GM21717 (cell line): ENCODE measurements around the gene NR2F1-AS1.

ENCODE experiments used
- ATAC-seq: cut with Tn5 transposase; IDR thresholded peaks from one replicate; pipeline ENCODE4 v1.9.1; 2021; ENCODE audit warnings: mild to moderate bottlenecking, moderate library complexity; ENCODE audit not compliant: unreplicated experiment

Gene NR2F1-AS1

GRCh38 chr5:93580927-93581445 lies at the start of gene NR2F1-AS1:
Gene NR2F1-AS1 (minus strand): TSS chr5:93581219.
- ATAC-seq = peak; percentile 37

GRCh38 chr5:93626801-93627200 lies 45.8 kb upstream of the NR2F1-AS1 start:
- no peak for ATAC-seq

GRCh38 chr5:93623153-93623552 lies 42.1 kb upstream of the NR2F1-AS1 start:
- no peak for ATAC-seq

- no peak for ATAC-seq
Observed at GRCh38 chr5:93622240-93622885, 41.3 kb upstream of the NR2F1-AS1 start.

GRCh38 chr5:93621327-93621798 lies 40.3 kb upstream of the NR2F1-AS1 start:
- no peak for ATAC-seq

- peak; percentile 99 for ATAC-seq
Observed at GRCh38 chr5:93620487-93621326, 39.7 kb upstream of the NR2F1-AS1 start.

GRCh38 chr5:93616538-93617174 lies 35.6 kb upstream of the NR2F1-AS1 start:
- no peak for ATAC-seq

GRCh38 chr5:93612855-93613243 lies 31.8 kb upstream of the NR2F1-AS1 start:
- ATAC-seq = no peak

GRCh38 chr5:93611976-93612854 lies 31.2 kb upstream of the NR2F1-AS1 start:
- ATAC-seq = no peak

GRCh38 chr5:93611273-93611975 lies 30.4 kb upstream of the NR2F1-AS1 start:
- no peak for ATAC-seq

- no peak for ATAC-seq
Observed at GRCh38 chr5:93610581-93611272, 29.7 kb upstream of the NR2F1-AS1 start.

- no peak for ATAC-seq
Observed at GRCh38 chr5:93609762-93610161, 28.7 kb upstream of the NR2F1-AS1 start.

- no peak for ATAC-seq
Observed at GRCh38 chr5:93608855-93609254, 27.8 kb upstream of the NR2F1-AS1 start.

GRCh38 chr5:93607367-93608258 lies 26.6 kb upstream of the NR2F1-AS1 start:
- no peak for ATAC-seq

GRCh38 chr5:93606382-93606752 lies 25.3 kb upstream of the NR2F1-AS1 start:
- no peak for ATAC-seq

GRCh38 chr5:93604644-93605515 lies 23.9 kb upstream of the NR2F1-AS1 start:
- no peak for ATAC-seq
